Activated T-cell treated with anti-CD3 and anti-CD28 coated beads for 24 hours (primary cell): ENCODE measurements around the gene FKRP.

Experiments used
- DNase-seq: peaks from one replicate; pipeline ENCODE4 v3.0.0-alpha.2; 2020; ENCODE audit warnings: low read depth

FKRP gene

DNA sequence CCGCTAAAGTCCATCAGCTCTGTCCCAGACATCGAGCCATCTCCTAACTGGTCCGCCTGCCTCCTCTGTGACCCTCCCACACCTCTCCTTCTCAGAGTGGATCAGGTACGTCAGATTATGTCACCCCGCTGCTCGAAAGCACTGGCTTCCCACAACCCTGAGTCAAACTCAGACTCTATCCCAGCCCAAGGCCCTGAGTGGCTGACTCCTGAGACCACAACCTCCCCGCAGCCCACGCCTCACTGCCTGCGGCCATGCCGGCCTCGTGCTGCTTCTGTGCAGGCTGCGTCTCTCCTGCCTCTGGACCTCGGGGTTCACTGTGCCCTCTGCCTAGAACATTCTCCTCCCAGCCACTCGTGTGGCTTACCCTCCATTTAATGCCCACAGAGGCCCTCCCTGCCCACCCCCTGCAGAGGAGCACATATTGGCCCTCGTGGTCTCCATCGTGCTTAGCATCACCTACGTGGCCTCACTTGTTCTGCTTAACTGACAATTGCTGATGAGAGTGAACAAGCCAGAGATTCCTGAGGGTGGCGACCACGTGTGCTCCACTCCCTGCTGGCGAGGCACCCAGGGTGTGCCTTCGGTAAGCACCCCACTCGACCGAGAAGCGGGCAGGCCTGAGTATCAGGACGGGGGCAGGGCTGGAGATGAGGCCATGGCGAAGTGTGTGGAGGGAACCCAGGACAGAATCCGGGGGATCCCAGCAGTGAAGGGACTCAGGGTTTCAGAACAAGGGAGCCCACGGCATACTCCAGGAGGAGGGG lies 13.5 kb upstream of the FKRP start:
- no peak for DNase-seq

DNA sequence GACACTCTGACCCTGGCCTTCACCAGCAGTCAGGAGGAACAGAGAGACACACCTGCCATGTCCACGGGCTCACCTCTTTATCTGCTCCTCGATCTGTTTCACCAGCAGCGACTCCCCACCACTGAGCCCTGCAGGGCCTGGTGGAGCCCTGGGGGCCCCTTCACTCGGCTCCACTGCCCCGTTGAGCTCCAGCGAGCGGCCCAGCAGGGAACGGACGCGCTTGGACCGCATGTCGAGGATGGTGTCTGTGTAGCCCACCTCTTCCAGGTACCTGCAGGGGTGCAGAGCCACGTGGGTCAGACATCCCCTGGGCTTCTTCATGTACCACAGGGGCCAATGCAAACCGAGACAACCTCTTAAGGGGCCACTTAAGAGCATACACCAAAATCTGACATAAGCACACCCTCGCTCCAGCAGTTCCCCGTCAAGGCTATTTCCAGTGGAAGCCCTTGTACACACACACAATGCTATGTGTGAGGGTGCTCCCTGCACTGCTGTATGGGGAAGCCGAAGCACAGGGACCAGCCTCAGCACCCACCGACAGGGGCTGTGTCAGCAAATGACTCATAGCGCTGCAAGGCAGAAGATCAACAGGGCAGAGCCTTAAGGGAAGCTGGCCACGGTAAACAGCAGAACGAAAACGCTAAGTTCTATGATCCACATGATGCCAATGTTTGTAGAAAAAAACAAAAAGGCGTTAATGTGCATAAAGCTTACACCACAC lies 12.7 kb upstream of the FKRP start:
- DNase-seq = no peak

DNA sequence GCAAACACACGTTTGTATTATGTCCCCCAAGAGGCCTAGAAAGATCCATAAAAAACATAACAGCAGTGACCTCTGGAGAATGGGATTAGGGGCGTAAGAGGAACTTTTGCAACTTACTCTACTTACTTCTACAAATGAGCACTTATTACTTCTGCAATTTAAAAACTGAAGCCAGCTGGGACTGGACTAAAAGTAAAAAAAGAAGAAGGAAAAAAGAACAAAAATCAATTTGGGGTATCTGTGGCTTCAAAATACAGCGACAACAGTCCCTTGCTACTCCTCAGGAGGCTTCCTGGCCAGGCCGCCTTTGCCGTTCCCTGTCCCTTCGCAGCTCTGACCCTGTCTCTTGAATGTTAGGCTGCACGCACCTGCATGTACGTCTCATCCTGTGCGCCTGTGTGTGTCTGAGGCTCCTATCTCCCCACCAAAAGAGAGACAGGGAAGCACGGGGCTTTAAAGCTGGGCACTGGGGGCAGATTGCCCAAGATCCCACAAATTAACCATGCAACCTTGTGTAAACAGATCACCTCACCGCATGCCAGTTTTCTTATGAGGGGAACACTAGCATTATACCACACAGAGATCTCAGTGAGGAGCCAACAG lies 12.1 kb upstream of the FKRP start:
- no peak for DNase-seq

DNA sequence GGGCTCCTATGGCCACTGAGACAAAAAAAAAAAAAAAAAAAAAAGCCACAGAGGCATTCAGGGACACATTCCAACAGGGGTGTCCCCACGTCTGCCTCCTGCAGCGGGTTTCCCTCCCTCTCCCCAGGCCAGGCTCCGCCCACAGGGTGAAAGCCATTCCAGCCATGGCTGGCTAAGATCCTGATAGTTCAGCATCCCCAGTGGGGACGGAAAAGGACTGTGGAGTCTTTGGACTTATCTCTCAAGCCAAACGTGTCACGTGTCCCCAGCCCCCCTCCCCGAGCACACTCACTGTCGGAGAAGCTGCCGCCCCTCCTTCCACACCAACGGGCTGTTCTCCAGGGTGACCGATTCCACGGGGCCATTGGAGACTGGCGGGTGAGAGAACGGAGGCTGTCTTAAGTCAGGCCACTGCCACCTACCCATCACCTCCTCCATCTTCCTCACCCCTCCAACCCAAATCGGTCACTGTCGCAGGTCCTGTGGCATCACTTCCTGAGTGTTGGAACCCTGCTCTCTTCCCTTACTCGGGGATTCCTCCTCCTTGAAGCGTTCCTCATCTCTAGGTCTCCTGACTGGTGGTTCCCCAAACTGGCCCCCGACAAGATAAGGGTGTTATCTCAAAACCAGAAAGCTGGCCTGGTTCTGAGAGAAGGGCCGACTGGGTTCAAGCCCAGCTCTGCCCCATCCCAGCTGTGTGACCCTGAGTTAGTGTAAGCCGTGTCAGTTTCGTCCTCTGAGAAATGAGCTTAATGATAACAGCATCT lies 9.1 kb upstream of the FKRP start:
- no peak for DNase-seq

DNA sequence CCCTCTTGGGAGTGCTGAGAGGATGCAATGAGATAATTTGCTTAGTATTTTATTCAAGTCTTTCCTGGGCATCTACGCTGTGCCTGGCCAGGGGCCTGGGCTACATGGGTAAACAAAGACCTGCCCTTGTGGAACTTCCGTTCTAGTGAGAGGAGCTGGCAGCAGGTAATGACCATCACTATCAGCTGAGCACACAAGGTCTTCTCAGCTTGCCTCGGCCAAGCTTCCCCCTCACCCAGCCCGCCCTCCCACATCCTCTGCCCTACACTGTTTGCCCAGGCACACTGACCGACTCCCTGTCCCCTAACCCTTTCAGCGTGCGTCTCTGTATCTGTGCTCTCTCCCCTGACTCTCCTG lies 8.6 kb upstream of the FKRP start:
- DNase-seq = no peak

DNA sequence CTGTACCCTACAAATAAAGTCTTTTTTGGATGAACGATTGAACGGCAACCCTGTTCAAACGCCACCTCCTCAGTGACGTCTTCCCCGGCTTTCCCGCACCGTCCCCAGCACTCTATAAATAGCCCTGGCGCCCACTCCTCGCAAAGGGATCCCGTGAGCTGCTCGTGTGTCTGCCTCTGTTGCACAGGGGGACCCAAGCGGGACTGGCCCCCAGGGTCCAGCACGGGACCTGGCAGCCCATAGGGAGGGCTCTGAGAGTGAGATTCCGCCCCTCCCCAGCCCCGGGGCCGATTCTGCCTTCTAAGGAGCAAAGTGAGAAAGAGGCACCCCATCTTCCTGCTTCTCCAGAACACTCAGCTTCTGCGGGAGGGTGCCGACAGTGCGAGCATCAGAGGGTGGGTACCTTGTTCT lies 8.1 kb upstream of the FKRP start:
- DNase-seq = no peak

DNA sequence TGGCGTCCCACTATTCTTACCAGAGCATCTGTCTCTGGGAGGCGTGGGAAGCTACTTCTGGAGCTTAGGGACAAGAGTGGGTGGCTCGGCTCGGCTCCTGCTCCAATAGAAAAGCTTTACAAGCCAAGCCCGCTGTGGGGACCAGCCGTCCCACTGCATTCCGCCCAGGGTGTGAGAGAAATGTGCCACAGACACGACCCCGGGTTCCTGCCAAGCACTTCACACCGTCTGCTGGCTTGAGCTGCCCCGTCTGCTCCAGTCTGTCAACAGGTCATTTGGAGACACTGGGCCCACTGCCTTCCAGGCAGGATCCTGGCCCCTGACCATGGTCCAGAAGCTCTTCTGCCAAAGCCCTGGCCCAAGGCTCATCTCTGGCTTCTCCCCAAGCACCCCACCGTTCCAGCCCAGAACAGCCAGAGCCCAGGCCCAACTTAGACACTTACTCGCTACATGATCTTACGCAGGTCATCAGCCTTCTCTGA lies 6.5 kb upstream of the FKRP start:
- no peak for DNase-seq

DNA sequence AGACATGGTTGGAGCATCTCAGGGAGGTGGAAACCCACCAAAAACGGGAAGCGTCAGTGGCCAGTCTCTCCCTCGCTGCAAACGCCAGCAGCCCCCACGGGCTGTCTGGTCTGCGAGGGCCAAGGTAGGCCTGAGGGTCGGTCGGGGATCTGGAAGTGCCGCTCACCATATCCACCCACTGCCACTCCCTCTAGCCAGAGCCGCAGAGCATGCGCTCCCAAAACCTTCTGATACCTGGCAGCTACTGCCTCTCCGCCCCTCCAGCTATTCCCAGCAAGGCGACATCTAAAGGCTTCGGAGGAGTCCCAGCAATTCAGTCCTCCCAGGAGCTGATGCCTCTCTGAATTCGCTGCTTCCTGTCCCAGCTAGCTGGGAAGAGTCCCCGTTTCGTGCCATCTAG lies 4.4 kb upstream of the FKRP start:
- DNase-seq = no peak

DNA sequence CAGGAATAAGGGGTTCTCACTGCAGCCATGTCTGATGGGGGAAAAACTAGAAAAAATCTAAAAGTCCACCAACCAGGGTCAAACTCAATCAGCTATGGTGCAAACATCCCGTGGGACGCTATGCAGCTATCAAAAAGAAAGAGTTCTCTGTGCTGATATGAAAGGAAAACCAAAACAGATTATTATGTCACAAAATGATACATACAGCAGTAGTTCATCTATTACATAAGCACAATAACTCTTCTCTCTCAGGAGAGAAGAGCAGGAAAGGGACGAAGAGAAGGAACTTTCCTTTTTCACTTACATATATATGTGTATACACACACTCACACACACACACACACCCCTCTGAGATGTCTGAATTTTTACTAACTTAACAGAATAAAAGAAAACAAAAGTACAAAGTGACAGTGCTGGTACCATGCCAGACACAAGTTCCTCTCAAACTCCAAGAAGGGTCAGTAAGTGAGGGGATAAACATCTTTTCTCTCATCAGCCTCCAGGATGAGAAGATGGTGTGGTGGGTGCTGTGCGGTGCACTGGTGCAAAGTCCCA lies 2.9 kb upstream of the FKRP start:
- no peak for DNase-seq

DNA sequence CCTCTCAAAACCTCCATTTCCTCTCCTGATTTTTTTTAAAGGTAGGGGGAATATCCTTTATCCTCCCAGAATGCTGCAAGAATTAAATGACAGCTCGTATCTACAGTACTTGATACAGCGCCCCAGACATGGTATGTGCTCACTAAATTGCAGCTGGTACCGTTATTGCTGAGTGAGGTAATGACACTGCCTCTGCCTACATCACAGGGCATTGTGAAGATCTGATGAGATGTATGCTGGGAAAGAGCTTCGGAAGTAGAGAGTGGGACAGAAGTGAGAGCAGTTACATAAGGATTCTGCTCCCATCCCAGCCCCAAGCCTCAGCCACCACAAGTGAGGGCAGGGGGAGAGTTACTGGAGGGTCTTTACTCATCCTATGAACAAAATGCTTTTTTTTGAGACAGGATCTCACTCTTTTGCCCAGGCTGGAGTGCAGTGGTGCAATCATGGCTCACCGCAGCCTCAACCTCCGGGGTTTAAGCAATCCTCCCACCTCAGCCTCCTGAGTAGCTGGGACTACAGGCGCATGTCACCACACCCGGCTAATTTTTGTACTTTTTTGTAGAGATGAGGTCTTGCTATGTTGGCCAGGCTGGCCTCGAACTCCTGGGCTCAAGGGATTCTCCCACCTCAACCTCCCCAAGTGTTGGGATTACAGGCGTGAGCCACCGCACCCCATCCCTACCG lies 1.7 kb upstream of the FKRP start:
- DNase-seq = no peak

DNA sequence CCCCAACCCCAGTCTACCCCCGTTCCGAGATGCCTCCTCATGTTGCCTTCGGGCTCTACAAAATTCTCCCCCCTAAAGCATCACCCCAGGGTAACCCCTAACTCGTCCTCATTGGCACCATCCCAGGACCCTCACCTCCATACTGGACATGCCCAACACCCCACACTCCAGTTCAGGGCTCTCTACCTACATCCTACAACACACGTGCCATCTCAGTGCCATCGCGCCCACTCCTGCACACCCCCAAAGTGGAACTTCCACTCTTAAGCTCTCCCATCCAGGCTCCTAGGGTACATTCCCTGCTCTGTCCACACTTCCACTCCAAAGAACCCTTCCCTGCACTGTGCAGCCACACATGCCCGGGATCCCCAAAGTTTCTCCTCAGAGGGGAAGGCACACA lies 827 bp upstream of the FKRP start:
- no peak for DNase-seq

DNA sequence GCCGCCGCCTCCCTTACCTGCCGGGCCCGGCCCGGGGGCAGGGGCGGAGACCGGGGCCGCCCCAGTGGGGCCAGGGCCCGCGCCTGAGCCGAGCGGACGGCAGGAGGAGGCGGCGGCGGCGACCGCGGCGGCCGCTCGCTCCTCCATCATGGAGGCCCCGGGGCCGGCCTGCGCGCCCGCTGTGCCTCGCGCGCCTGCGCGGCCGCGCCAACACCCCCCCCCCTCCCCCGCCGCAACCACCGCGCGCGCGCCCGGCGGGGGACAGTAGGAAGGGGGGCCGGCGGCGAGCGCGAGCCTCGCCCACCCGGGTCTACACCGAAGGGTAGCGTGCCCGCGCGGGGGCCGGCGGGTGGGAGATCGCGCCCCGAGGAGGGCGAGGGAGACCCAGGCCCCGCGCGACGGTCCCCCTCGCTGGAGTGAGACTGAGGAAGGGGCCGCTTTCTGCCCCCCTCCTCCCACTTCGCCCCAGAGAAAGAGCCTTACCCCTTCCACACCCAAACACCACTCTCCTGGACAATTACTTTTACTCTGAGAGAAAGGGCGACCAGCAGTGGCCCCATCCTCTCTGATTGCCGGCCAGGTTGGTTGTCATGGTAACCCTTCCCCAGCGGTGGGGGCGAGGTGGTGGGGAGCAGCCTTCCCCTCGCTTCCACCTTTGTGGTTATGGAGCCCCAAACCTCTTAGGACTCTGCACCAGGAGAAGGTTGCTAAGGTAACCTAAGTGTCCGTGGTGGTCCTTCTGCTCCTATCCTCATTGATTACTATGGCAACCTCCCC lies 612 bp downstream of the FKRP start, which contains the start of gene STRN4:
Gene STRN4, minus strand, starts transcription at position 170 of the 777 bp plus-strand sequence. Its CDS starts 20 bp downstream, at position 150.
- peak; percentile 46 for DNase-seq

DNA sequence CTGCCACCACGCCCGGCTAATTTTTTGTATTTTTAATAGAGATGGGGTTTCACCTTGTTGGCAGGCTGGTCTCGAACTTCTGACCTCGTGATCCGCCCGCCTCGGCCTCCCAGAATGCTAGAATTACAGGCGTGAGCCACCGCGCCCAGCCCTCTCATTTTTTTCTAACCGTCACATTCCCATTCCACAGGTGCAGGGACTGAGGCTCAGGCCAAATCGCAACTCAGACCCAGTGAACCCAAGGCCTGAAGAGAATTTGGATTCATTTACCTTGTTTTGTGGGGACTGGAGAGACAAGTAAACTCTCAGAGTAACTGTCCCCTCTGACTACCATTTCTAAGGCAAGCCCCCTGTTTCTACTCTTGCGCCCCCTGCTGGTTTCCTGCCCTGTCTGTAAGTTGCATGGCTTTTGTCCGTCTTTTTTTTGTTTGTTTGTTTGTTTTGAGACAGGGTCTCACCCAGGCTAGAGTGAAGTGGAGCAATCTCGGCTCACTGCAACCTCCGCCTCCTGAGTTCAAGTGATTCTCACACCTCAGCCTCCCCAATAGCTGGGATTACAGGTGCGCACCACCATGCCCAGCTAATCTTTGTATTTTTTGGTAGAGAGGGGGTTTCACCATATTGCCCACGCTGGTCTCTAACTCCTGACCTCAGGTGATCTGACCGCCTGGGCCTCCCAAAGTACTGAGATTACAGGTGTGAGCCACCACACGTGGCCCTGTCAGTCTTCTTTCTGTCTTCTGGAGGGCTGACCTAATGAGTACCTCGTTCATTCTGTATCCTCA lies 2.7 kb downstream of the FKRP start:
- DNase-seq = peak; percentile 62

DNA sequence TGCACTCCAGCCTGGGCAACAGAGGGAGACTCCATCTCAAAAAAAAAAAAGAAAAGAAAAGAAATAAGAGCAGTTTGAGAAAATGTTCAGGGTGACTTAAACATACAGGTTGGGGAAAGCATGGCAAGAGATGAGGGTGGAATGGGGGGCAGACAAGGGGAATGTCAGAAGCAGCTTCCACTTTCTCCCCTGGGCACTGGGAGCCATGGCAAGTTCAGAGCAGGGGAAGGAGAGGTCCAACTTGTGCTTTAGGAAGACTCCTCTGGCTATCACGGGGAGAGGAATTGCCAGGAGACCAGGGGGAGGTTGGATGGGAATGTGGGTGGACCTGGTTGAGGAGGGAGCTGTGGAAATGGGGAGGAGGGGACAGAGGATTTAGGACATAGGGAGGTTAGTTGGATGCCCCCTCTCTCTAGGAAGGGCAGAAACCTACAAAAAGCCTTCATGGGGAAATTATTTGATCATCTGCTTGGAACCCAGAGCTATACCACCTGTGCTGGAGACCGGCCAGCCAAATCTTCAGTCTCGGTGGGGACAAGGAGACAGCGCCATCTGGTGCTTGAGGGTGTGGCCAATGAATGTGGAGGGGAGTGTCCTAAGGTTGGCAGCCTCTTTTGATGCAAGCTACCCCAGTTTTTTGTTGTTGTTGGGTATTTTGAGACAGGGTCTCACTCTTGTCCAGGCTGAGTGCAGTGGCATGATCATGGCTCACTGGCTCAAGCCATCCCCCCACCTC lies 7.7 kb downstream of the FKRP start:
- peak; percentile 44 for DNase-seq

DNA sequence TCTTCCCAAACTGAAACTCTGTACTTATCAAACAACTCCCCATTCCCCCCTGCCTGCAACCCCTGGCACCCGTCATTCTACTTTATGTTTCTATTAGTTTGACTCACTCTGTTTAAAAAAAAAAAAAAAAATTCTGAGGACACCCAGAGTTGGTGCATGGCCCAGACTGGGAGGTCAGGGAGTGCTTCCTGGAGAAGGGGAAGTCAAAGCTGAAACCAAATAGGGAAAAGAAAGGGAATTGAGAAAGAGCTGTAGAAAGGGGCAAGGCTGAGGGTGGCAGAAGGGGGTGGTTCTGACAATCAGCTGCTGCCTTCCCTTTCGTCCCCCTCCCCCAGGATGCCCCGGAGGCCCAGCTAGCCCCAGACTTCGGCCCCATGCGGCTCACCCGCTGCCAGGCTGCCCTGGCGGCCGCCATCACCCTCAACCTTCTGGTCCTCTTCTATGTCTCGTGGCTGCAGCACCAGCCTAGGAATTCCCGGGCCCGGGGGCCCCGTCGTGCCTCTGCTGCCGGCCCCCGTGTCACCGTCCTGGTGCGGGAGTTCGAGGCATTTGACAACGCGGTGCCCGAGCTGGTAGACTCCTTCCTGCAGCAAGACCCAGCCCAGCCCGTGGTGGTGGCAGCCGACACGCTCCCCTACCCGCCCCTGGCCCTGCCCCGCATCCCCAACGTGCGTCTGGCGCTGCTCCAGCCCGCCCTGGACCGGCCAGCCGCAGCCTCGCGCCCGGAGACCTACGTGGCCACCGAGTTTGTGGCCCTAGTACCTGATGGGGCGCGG lies 9.4 kb downstream of the FKRP start:
- no peak for DNase-seq

DNA sequence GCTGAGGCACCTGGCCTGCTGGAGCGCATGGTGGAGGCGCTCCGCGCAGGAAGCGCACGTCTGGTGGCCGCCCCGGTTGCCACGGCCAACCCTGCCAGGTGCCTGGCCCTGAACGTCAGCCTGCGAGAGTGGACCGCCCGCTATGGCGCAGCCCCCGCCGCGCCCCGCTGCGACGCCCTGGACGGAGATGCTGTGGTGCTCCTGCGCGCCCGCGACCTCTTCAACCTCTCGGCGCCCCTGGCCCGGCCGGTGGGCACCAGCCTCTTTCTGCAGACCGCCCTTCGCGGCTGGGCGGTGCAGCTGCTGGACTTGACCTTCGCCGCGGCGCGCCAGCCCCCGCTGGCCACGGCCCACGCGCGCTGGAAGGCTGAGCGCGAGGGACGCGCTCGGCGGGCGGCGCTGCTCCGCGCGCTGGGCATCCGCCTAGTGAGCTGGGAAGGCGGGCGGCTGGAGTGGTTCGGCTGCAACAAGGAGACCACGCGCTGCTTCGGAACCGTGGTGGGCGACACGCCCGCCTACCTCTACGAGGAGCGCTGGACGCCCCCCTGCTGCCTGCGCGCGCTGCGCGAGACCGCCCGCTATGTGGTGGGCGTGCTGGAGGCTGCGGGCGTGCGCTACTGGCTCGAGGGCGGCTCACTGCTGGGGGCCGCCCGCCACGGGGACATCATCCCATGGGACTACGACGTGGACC lies 10.1 kb downstream of the FKRP start:
- DNase-seq = no peak

DNA sequence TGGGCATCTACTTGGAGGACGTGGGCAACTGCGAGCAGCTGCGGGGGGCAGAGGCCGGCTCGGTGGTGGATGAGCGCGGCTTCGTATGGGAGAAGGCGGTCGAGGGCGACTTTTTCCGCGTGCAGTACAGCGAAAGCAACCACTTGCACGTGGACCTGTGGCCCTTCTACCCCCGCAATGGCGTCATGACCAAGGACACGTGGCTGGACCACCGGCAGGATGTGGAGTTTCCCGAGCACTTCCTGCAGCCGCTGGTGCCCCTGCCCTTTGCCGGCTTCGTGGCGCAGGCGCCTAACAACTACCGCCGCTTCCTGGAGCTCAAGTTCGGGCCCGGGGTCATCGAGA lies 10.7 kb downstream of the FKRP start:
- DNase-seq = no peak

DNA sequence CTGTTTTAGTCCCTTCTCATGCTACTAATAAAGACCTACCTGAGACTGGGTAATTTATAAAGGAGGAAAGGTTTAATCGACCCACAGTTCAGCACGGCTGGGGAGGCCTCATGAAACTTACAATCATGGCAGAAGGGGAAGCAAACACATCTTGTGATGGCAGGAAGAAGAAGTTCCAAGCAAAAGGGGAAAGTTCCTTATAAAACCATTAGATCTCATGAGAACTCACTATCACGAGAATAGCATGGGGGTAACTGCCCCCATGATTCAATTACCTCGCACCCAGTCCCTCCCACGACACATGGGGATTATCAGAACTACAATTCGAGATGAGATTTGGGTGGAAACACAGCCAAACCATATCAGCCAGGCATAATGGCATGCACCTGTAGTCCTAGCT lies 13.3 kb downstream of the FKRP start:
- no peak for DNase-seq
